Measurements from ENCODE around the gene SPECC1L.
"Not testable (repeated sequence)": the region's sequence is repeated elsewhere in the genome, so short reads cannot be mapped to it uniquely, and the experiment has no call there.

Gene SPECC1L

DNA sequence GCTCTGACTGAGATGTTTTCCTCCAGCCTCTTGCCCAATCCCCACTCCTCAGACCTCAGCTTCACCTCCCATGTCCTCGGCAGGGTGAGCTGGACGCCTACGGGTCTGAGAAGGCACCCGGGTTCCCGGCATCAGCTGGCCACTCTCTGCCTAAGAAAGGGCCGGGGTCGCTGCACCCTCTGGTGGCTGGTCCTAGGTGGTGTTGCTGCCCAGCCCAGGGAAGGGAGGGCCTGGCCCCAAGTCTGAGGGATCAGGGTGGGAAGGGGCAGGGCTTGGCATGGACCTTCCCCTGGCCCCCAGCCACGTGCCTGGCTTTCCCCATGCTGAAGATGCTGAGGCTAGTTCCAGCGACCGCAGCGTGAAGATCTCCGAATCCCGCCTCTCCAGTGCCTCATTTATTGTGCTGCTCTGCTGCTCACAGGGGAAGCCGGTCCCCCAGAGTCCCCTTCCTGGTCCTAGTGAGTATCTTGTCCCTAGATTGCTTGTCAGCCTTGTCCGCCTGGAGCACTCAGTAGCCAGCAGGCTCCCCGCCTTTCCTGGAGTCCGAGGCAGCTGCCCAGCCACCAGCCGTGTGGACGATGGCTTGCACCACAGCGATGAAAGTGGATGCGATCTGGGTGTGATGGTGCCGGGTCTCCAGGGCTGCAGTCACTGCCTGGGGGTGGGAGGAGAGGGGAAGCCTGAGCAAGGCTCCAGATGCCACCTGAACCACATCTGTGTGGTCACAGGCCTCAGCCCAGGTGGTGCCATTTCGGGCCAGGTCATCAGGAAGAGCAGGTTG, 22.9 kb upstream of the SPECC1L start:
- no peak for FAIRE-seq

GRCh38 chr22:24248611-24249010, 22.0 kb upstream of the SPECC1L start:
- FAIRE-seq = not testable (repeated sequence)

DNA sequence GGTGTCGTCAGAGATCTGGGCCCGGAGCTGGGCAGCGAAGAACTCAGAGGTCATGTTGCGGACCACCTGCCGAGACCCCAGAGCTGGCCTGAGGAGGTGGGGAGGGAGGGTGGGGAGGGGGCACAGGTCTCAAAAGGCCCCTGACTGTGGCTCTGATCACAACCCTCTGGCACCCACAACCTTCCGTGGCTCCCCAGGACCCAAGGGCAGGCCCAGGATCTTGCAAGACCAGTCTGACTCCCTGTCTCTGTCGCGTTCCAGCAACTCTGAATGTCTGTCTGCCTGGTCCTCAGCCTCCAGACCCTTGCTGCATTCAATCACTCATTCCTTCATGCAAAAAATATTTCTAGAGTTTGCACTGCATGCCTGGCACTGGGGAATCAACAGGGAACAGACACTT, 21.2 kb upstream of the SPECC1L start:
- FAIRE-seq = not testable (repeated sequence)

DNA sequence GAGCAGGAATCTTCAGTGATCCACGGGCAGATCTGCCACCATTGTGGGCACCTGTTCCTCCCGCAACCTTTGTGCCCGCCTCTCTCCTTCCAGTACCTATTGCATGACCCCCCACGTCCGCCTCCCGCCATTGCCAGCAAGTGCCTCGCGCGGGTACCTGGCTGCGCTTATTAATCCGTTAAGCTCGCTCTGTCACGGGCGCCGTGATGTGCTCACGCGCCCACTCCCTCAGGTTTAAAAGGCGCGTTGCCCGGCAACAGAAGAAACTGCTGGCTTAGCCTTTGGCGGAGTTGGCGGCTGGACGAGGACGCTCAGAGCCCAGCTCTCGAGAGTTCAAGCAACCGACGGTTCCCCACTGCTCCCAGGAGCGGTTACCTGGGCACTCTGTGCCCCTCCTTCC, 19.3 kb upstream of the SPECC1L start:
- not testable (repeated sequence) for FAIRE-seq

- not testable (repeated sequence) for FAIRE-seq
Observed at GRCh38 chr22:24253126-24253525, 17.5 kb upstream of the SPECC1L start.

- FAIRE-seq = not testable (repeated sequence)
Observed at GRCh38 chr22:24256136-24256535, 14.5 kb upstream of the SPECC1L start.

DNA sequence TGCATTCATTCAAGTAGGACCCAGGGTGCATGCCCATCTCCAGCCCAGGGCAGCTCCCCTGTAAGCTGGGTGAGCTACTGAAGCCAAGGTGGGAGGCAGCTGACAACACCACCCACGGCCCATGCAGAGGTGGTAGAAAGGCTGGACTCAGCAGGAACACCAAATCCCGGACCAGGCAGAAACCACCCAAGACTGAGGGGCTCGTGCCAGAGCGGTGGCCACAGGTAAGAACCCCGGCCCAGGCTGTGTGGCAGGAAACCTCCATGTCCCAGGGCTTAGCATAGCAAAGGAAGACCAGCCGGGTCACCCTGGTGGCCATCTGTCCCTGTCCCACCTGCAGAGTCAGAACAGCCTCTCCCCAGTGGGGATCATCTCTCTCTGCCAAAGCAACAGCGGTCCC, 13.9 kb upstream of the SPECC1L start:
- FAIRE-seq = not testable (repeated sequence)

DNA sequence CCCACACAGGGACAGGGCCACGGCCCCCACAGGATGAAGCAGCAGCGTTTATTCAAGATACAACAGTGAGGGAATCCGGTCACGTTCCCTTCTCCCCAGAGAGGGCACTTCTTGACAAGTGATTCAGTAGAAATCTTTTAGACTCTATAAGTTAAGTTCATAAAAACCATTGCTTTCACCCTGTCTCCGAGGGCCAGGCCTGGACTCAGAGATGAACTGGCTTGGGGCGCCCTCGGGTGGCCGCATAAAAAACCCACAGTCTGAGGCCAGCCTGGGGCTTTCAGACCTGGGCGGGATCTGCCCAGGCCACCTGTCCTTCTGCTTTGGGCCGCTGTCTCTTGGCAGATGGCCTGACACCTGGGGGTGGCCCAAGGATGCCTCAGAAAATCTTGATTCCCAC, 11.2 kb upstream of the SPECC1L start:
- FAIRE-seq = not testable (repeated sequence)

- not testable (repeated sequence) for FAIRE-seq
Observed at GRCh38 chr22:24262185-24262749, 8.4 kb upstream of the SPECC1L start.

DNA sequence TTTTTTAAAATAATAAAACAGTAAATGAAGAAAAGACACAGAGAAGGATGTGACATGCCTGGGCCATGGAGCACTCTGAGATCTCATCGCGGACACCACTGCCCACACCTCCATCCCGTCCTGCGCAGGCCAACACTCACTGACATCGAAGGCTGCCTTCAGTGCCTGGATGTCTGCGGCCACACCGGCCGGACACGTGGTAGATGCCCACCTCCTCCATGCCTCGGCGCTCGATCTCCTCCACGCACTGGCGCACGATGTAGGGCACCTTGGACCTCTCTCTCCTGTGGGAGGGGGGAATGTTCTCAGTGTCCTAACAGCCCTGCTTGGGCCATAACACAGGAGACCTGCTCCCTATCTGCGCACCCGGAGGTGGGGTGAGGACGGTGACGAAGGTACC, 7.2 kb upstream of the SPECC1L start:
- not testable (repeated sequence) for FAIRE-seq

GRCh38 chr22:24264329-24264896, 6.2 kb upstream of the SPECC1L start:
- not testable (repeated sequence) for FAIRE-seq

DNA sequence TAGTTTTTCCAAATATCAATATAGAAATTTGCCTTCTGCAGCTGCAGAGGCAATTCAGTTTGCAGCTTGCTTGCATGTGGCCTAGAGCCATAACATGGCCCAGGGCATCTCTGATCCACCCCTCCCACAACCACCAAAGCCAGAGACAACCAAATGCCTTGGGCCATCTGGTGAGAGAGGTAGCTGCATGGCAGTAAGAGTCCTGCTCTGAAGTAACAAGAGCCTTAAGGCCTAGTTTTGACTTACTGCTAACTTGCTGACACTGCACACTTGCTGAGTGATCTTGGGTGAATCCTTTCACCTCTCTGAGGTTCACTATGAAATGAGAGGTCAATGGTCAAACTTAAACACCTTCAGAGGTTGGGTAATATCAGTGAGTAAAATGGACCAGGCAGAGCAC, 4.9 kb upstream of the SPECC1L start:
- no peak for FAIRE-seq

- FAIRE-seq = not testable (repeated sequence)
Observed at GRCh38 chr22:24266495-24266894, 4.1 kb upstream of the SPECC1L start.

DNA sequence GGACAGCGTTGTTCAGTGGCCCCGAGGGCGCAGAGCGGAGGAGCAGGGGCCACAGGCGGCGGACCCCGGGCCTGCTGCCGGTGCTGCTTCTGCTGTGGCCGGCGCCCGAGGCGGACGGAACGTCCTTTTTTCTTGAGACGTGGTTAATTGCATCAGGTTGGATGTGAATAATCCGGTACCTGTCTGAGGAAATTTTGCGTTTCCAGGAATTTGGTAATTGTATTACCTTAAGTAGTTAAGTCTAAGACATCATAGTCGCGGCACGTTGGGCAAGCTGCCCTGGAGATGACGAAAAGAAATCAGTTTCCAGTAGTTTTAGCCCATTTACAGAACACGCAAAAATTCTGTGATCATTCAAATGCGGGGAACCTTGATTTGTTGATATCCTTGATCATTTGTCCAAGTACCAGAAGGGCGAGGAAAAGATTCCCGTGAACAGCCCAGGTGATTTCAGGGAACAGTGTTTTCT, 789 bp downstream of the SPECC1L start:
- no peak for FAIRE-seq

DNA sequence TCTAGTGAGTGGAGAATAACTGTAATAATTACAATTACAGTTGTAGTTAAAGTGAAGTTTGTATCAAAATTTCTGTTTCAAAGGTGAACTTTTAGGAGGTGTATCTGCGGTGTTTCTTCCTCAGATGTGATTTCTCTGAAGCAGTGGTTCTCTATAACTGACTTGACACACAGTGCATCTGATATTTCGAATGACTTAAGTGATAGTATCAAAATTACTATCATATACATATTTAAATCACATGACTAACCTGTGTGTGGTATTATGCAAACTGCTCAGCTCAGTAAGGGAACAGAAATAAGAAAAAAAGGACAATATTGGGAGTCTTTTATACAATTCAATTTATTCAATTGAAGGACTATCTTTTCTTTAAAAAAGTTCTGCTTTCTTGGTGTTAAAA, 2.4 kb downstream of the SPECC1L start:
- FAIRE-seq = not testable (repeated sequence)

- FAIRE-seq = not testable (repeated sequence)
Observed at GRCh38 chr22:24273906-24274305, 3.3 kb downstream of the SPECC1L start.

GRCh38 chr22:24274696-24275405, 4.2 kb downstream of the SPECC1L start:
- not testable (repeated sequence) for FAIRE-seq

DNA sequence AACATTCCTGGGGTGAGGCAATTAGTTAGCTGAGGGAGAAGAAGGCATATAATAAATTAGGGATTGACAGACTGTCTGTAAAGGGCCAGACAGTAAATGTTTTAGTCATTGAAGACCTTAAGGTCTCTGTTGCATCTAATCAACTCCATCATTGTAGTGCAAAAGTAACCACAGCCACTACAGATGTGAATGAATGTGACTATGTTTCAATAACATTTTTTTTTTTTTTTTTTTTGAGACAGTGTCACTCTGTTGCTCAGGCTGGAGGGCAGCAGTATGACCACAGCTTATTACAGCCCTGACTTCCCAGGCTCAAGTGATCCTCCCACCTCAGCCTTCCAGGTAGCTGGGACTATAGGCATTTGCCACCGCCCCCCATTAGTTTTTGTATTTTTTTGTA, 9.7 kb downstream of the SPECC1L start:
- FAIRE-seq = not testable (repeated sequence)

DNA sequence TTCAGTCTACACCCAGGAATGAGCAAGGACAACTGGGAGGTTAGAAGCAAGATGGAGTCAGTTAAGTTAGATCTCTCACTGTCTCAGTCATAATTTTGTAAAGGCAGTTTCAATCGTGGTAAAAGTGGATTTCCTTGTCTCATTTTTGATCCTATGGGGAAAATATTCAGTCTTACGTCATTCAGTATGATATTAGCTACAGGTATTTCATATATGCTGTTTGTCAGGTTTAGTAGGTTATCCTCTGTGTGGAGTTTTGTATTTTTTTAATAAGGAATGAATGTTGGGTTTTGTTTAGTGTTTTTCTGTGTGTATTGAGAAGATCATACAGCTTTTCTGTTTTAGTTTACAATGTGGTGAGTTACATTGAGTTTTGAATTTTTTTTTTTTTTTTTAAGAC, 11.8 kb downstream of the SPECC1L start:
- no peak for FAIRE-seq

- FAIRE-seq = no peak
Observed at GRCh38 chr22:24284747-24285203, 14.1 kb downstream of the SPECC1L start.

- no peak for FAIRE-seq
Observed at GRCh38 chr22:24285245-24285644, 14.6 kb downstream of the SPECC1L start.

DNA sequence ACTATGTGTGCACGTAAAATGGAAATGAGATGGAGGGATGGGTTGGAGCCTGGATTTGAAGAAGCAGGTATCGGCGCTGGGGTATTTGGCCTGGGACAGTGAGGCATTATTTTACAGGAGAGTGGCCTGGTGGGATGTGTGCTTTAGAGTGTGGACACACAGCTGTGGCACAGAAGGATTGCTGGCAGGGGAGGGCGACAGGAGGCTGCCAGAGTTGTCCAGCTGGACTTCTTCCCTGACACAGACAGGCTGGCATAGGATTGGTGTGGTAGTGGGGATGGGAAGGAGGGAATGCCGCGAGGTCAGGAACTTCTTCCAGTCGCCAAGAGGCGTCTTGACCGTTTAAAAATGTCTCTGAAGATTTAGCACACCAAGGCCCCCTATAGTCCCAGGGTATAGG, 16.6 kb downstream of the SPECC1L start:
- FAIRE-seq = not testable (repeated sequence)

- not testable (repeated sequence) for FAIRE-seq
Observed at GRCh38 chr22:24287801-24288200, 17.2 kb downstream of the SPECC1L start.
